Peyer's patch (tissue), 4 donors: ENCODE results near the gene RICTOR. TPM values are rescaled to one million over a fixed set of nuclear protein-coding genes. Genes with fewer than 3 reads are reported as not detected.

Source experiments
- DNase-seq, 3 donors: peaks; one replicate each; pipeline ENCODE4 v3.0.0-alpha.2; 2017 to 2019
- H3K27ac ChIP-seq, 4 donors: fragments of 200-600 bp; sonication (generic); one replicate each; pipeline ENCODE4 v1.5.1; 2016 to 2019
- H3K27me3 ChIP-seq, 2 donors: fragments of 200-600 bp; sonication (generic); one replicate each; pipeline ENCODE4 v1.5.1; 2019
- H3K36me3 ChIP-seq, 3 donors: fragments of 200-600 bp; sonication (generic); one replicate each; pipeline ENCODE4 v1.5.1; 2016 to 2019
- H3K4me1 ChIP-seq, 4 donors: fragments of 200-600 bp; sonication (generic); one replicate each; pipeline ENCODE4 v1.5.1; 2016 to 2019
- H3K4me3 ChIP-seq, 4 donors: fragments of 200-600 bp; sonication (generic); 1 replicate in 3 of 4; 2 replicates in 1 of 4; pipeline ENCODE4 v1.5.1; 2016 to 2019; ENCODE audit warnings: mild to moderate bottlenecking in 1 of 4
- H3K9me3 ChIP-seq, 4 donors: fragments of 200-600 bp; sonication (generic); one replicate each; pipeline ENCODE4 v1.5.1; 2016 to 2019; ENCODE audit warnings: mild to moderate bottlenecking in 1 of 4
- CTCF ChIP-seq, 6 experiments: fragments of 450-650 bp in 4 of 6; fragments of 200-600 bp in 2 of 6; sonication (generic) in 1 of 6; IDR thresholded peaks; one replicate each; pipeline ENCODE4 v1.5.1; 2017 to 2019; ENCODE audit warnings: antibody characterized with exemption in 6 of 6, mild to moderate bottlenecking in 3 of 6, moderate library complexity in 1 of 6
- POLR2A ChIP-seq, 2 donors: fragments of 450-650 bp; IDR thresholded peaks; one replicate each; pipeline ENCODE4 v1.5.1; 2017; ENCODE audit warnings: antibody characterized with exemption in 2 of 2, mild to moderate bottlenecking in 2 of 2, moderate library complexity in 2 of 2
- total RNA-seq, 4 donors: library from RNA; depleted of rRNA; stranded (reverse); fragments of >200 nt; gene quantifications; one replicate each; pipeline ENCODE4 v1.1.0, GENCODE V29; 2016

Gene RICTOR
- total RNA-seq, 4 donors from 2014 or later = 27.0 to 48.7 (median 33.5) TPM

- Histone ChIP-seq H3K9me3 (no peaks in the 10 kb centered on the region), H3K4me1 (no peaks in the 10 kb centered on the region), H3K27ac (no peak overlapping the region), H3K4me3 (no peak overlapping the region), H3K27me3 (no peaks in the 10 kb centered on the region), H3K36me3 (no peaks in the 10 kb centered on the region)
- TF ChIP-seq CTCF (IDR thresholded peaks at IDR 0.05) (no peak), POLR2A (IDR thresholded peaks at IDR 0.05) (no peak)
- DNase-seq = no peak
Measured at GRCh38 chr5:38925154-38925925, 148.9 kb downstream of the RICTOR start.

GRCh38 chr5:38923661-38924451, 150.3 kb downstream of the RICTOR start:
- Histone ChIP-seq H3K4me1 (no peaks in the 10 kb centered on the region), H3K4me3 (no peak overlapping the region), H3K27ac (peak overlapping the region in 1 of 4 donors; percentile 22), H3K27me3 (no peaks in the 10 kb centered on the region), H3K36me3 (no peaks in the 10 kb centered on the region), H3K9me3 (no peaks in the 10 kb centered on the region)
- no peak for TF ChIP-seq POLR2A (IDR thresholded peaks at IDR 0.05)
- no peak for TF ChIP-seq CTCF (IDR thresholded peaks at IDR 0.05)
- DNase-seq = no peak

- Histone ChIP-seq H3K4me1 (no peaks in the 10 kb centered on the region), H3K36me3 (peaks cover 0 to 4% (median 0%) of the 10 kb centered on the region in 3 donors), H3K9me3 (no peaks in the 10 kb centered on the region), H3K27me3 (no peaks in the 10 kb centered on the region), H3K4me3 (no peak overlapping the region), H3K27ac (no peak overlapping the region)
- TF ChIP-seq CTCF (IDR thresholded peaks at IDR 0.05) = peak in 5 of 6 experiments; percentile 5 to 52 (median 47)
- no peak for TF ChIP-seq POLR2A (IDR thresholded peaks at IDR 0.05)
- DNase-seq = peak in 1 of 3 donors; percentile 62
Measured at GRCh38 chr5:38922199-38922598, 152.0 kb downstream of the RICTOR start.

- Histone ChIP-seq H3K36me3 (peaks cover 0 to 4% (median 0%) of the 10 kb centered on the region in 3 donors), H3K4me3 (no peak overlapping the region), H3K9me3 (no peaks in the 10 kb centered on the region), H3K4me1 (no peaks in the 10 kb centered on the region), H3K27ac (no peak overlapping the region), H3K27me3 (no peaks in the 10 kb centered on the region)
- TF ChIP-seq CTCF (IDR thresholded peaks at IDR 0.05) = no peak
- TF ChIP-seq POLR2A (IDR thresholded peaks at IDR 0.05) = no peak
- no peak for DNase-seq
Measured at GRCh38 chr5:38921174-38921573, 153.0 kb downstream of the RICTOR start.

- Histone ChIP-seq H3K36me3 (peaks cover 0 to 4% (median 0%) of the 10 kb centered on the region in 3 donors), H3K4me3 (no peak overlapping the region), H3K27ac (no peak overlapping the region), H3K9me3 (no peaks in the 10 kb centered on the region), H3K27me3 (no peaks in the 10 kb centered on the region), H3K4me1 (no peaks in the 10 kb centered on the region)
- TF ChIP-seq CTCF (IDR thresholded peaks at IDR 0.05) = no peak
- no peak for TF ChIP-seq POLR2A (IDR thresholded peaks at IDR 0.05)
- no peak for DNase-seq
Measured at GRCh38 chr5:38916802-38917201, 157.4 kb downstream of the RICTOR start.
